Motor neuron (in vitro differentiated cells): ENCODE data around the gene OR52M1. TPM values are rescaled to one million over a fixed set of nuclear protein-coding genes. Genes with fewer than 3 reads are reported as not detected.
"Not testable (repeated sequence)": the region's sequence is repeated elsewhere in the genome, so short reads cannot be mapped to it uniquely, and the experiment has no call there.

Experiments
- ATAC-seq, 8 experiments: fragments of 200-7000 bp; cut with Tn5 transposase; replicated peaks in 6 of 8; 2 replicates each; pipeline ENCODE4 v1.8.0; 2021; ENCODE audit warnings: mild to moderate bottlenecking in 8 of 8, moderate library complexity in 8 of 8
- H3K27ac ChIP-seq, 2 donors: fragments of 250-450 bp; sonication (Bioruptor Pico); 2 replicates each; pipeline ENCODE4 v1.9.0; 2021; ENCODE audit warnings: antibody characterized with exemption in 2 of 2, mild to moderate bottlenecking in 2 of 2, moderate library complexity in 1 of 2
- H3K4me1 ChIP-seq, 2 donors: fragments of 250-450 bp; sonication (Bioruptor Pico); replicated peaks in 1 of 2; 2 replicates each; pipeline ENCODE4 v1.6.1; 2021; ENCODE audit warnings: antibody characterized with exemption in 2 of 2, mild to moderate bottlenecking in 2 of 2, moderate library complexity in 1 of 2
- H3K4me3 ChIP-seq, 5 donors: fragments of 250-450 bp; sonication (Bioruptor Pico); 2 replicates each; pipeline ENCODE4 v1.9.0; 2021; ENCODE audit warnings: antibody characterized with exemption in 5 of 5, mild to moderate bottlenecking in 5 of 5, moderate library complexity in 4 of 5
- WGBS, 10 experiments: fragments of 450-650 bp; shearing (Covaris generic); methylation state at CpG; one replicate each; pipeline ENCODE4 v1.0.0; 2022; 5-methylcytosine and 5-hydroxymethylcytosine counted together
- in situ Hi-C, 9 experiments: fragments of 400-800 bp; cut with MboI; loops; one replicate each; pipeline ENCODE4 v1.15.0; 2021; ENCODE audit warnings: low sequenced_read_pairs in 9 of 9, low pct_unique_long_range_greater_than_20kb in 2 of 9; ENCODE audit not compliant: unreplicated experiment in 9 of 9
- total RNA-seq, 8 experiments: library from RNA; unstranded; fragments of 300-600 nt; gene quantifications; 2 replicates each; pipeline versions ENCODE4 v1.2.3 to v1.2.4, GENCODE V29; 2022

The OR52M1 gene, protein sequence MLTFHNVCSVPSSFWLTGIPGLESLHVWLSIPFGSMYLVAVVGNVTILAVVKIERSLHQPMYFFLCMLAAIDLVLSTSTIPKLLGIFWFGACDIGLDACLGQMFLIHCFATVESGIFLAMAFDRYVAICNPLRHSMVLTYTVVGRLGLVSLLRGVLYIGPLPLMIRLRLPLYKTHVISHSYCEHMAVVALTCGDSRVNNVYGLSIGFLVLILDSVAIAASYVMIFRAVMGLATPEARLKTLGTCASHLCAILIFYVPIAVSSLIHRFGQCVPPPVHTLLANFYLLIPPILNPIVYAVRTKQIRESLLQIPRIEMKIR
- total RNA-seq = under 1 TPM in 3 of 8 experiments, not detected in 5; 0.36 to 0.66 (median 0.52) TPM

DNA sequence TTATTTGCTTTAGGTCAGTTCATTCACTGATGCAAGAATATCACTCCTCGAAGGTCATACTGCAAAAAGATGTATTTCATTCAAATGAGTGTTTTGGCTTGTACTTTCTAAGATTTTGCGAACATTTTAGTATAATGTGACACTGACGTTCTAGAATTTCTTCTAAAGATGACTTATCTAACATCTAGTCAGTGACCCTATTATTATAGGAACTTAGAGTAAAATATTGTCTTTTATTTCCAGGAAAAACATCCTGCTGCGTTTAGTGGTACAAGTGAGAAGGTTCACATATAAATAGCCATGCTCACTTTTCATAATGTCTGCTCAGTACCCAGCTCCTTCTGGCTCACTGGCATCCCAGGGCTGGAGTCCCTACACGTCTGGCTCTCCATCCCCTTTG is at the start of gene OR52M1:
TSS of gene OR52M1 (plus strand) at position 301 of the 400 bp plus-strand sequence. CDS start at position 301, 0 bp downstream.
- ATAC-seq = no peak
- H3K4me3 ChIP-seq = no peak within 1 kb of the TSS
- no peaks in the 10 kb centered on the region for H3K4me1 ChIP-seq
- WGBS, 10 experiments = 23 to 100% (median 80%) methylated on average over 1 to 5 of the region's 5 CpGs
- in situ Hi-C loops = loop anchor here in 3 of 9 experiments (25.0 kb wide), 1 partner anchor 358 kb away; no protein-coding TSS in a partner anchor
- H3K27ac ChIP-seq = no peak within 1 kb of the TSS

DNA sequence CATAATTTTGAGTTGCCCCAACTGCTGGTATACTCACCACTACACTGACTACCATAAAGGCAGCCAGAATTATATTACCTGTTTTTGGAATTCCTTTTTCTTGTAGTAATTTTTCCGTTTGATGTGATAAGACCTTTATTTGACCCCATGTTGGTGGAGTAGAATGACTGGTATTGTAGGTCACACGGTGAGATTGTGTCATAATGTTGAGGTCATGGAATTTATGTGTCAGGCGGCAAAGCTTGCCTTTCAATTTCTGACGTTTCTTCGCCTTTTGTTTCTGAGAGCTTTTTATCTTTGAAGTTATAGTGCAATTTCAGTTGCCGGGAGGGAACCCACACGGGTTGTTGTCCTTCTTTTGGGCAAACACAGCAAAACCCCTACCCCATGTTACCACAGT is 49.5 kb upstream of the OR52M1 start:
- ATAC-seq = peak in 1 of 8 experiments; percentile 16
- in situ Hi-C loops = no loop called here
- Histone ChIP-seq H3K4me1 (no peaks in the 10 kb centered on the region), H3K27ac (no peak overlapping the region), H3K4me3 (no peak overlapping the region)
- 27 to 71% (median 61%) methylated on average over 1 to 7 of the region's 7 CpGs for WGBS, 10 experiments

DNA sequence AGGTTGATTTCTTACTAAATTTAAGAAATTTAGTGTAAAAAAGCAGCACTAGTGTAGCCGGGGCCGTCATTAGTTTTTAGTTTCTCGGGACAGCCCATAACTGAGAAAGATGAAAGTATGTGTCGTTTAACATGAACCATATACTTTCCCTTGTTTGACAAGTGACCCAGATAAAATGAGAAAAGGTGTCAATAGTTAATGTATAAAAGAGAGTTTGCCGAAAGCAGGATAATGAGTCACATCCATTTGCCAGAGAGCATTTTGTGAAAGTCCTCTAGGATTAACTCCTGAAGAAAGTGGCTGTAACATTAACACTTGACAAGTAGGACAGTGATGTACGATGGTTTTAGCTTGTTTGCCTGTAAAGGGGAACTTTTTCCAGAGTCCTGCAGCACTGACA is 49.0 kb upstream of the OR52M1 start:
- Histone ChIP-seq H3K27ac (no peak overlapping the region), H3K4me1 (no peaks in the 10 kb centered on the region), H3K4me3 (no peak overlapping the region)
- no peak for ATAC-seq
- in situ Hi-C loops = no loop called here
- WGBS, 10 experiments = 31 to 76% (median 55%) methylated on average over 1 to 6 of the region's 6 CpGs; no CpG with 5 or more reads in 1 of the 10 experiments

DNA sequence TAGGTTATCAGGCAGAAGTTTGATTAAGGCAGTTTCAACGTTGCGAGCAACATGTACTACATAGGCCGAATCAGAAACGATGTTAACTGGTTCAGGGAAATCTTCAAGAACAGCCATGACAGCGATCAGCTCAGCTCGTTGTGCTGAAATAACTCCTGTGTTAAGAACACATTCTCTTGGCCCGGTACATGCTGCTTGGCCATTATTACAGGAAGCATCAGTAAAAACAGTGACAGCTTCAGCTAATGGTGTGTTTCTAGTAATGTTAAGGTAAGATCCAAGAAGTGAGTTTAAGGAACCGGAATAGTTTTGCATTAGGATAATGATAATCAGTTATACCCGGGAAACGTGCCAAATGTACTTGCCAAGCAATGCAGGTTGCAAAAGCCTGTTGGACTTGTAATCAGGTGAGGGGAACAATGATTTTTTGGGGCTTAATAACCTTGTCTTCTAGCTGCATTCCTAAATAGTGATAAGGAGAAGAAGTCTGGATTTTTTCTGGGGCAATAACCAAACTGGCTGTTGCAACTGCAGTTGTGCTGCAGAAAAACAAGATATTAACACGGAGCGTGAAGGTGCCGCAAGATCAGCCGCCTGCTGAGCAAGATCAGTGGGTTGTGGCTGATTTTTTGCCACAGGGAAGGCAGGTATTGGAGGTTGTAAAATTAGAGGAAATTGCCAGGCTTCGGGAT is 48.3 kb upstream of the OR52M1 start:
- ATAC-seq = peak in 1 of 8 experiments; percentile 10
- Histone ChIP-seq H3K4me1 (no peaks in the 10 kb centered on the region), H3K27ac (no peak overlapping the region), H3K4me3 (no peak overlapping the region)
- WGBS, 10 experiments = 20 to 100% (median 88%) methylated on average over 1 to 15 of the region's 15 CpGs
- in situ Hi-C loops = no loop called here

DNA sequence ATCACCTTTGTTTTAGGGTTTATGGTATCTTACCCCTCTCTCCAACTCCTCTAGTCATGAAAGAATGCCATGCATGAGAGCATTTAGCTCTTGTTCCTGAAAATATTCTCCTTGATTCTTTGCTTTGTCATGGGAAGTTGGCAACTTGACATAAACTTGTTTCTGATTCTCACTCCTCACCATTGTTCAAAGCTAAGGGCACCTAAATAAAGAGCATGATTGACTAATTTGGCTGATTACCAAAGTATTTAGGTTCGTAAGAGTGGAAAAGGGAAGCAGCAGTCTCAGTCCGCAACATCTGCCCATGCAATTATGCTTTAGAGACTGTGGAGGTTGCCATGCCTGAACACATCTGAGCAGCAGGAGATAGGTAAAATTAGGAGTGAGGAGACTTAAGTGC is 36.1 kb upstream of the OR52M1 start:
- Histone ChIP-seq H3K4me1 (no peaks in the 10 kb centered on the region), H3K4me3 (no peak overlapping the region), H3K27ac (no peak overlapping the region)
- in situ Hi-C loops = no loop called here
- 62 to 100% (median 75%) methylated on average over 1 to 2 of the region's 2 CpGs; no CpG with 5 or more reads in 4 of the 10 experiments for WGBS, 10 experiments
- ATAC-seq = no peak

DNA sequence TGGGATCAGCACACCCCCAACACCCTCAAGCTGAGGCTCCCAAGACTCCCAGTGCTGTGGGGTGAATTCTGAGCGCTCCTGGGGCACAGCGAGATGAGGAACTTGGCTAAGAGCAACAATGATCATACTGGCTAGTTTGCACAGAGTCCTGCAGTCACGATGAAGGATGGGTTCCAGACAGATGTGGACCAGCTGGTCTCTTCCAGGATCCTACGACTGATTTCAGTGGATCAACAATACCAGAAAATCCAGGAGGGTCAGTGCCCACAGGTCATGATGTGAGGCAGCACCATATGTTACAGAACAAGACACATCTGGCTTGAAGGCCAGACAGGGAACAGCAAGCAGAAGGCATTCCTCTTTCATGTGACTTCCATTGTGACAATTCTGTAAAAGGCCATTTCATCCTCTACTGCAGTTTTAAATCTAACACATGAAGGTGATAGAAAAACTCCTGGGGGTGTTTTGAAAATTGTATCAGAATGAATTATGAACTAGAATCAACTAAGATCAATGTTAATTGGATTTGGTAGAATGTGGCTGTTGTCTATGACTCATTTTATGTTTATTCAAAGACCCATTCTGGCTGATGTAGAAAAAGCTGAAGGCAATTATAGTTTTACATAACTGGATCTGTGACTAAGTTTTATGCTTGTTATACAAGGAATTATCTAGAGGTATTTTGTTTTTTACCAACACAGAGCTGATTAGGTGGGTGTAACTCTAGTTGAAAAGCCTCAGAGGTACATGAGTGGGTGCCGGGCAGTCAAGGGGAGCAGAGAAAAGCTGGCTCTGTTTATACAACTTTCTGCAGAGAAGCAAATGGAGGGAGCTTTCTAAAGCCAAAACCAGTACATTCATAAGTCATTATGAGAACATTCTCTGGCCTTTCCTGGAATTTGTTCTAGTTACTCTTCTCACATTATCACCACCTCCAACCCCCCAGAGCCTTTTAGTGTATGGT is 33.4 kb upstream of the OR52M1 start:
- H3K4me1 ChIP-seq = no peaks in the 10 kb centered on the region
- peak in 5 of 8 experiments; percentile 34 to 94 (median 77) for ATAC-seq
- H3K4me3 ChIP-seq = no peak overlapping the region
- WGBS, 10 experiments = 0 to 100% (median 70%) methylated on average over 1 to 5 of the region's 5 CpGs; no CpG with 5 or more reads in 3 of the 10 experiments
- in situ Hi-C loops = no loop called here
- H3K27ac ChIP-seq = no peak overlapping the region

DNA sequence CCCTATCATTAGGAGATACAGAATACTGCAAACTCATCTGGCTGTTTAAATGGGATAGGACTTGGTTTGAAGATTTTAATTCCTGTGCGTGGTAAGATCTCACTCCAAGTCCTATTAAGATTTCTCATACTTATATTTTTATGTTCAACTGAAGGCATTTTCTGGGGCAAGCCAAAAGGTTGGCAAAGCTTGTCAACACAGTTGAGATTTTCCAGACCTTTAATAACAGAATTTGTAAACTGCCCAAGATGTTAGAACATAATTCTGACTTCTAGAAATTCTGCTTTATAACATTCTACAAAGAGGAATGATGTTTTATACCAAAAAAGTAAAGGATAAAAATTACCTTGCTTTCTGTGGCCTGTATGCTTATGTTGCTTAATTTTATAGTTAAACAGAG is 30.8 kb upstream of the OR52M1 start:
- no peak for ATAC-seq
- H3K27ac ChIP-seq = no peak overlapping the region
- in situ Hi-C loops = no loop called here
- 30 to 86% (median 37%) methylated on average over 1 of the region's 1 CpG; no CpG with 5 or more reads in 4 of the 10 experiments for WGBS, 10 experiments
- H3K4me3 ChIP-seq = no peak overlapping the region
- H3K4me1 ChIP-seq = no peaks in the 10 kb centered on the region

DNA sequence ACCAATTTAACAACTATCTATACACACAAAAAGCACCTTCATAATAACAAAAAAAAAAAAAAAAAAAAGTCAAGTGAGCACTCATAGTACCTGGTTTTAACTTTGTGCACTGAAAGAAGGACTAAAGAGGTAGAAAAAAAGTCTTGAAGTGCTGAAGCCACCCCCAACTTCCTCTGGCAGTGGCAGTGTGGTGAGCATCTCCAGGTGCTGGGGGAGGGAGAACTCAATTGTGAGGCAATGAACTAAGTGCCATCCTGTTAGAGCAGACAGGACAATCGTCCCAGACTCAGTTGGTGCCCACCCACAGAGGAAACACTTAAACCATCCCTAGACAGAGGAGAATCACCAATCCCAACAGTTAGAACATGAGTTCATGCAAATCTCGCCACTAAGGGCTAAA is 22.7 kb upstream of the OR52M1 start:
- no peak overlapping the region for H3K27ac ChIP-seq
- in situ Hi-C loops = no loop called here
- ATAC-seq = no peak
- H3K4me1 ChIP-seq = no peaks in the 10 kb centered on the region
- H3K4me3 ChIP-seq = no peak overlapping the region
- WGBS, 10 experiments = 0 to 57% (median 0%) methylated on average over 1 to 2 of the region's 2 CpGs; no CpG with 5 or more reads in 5 of the 10 experiments

DNA sequence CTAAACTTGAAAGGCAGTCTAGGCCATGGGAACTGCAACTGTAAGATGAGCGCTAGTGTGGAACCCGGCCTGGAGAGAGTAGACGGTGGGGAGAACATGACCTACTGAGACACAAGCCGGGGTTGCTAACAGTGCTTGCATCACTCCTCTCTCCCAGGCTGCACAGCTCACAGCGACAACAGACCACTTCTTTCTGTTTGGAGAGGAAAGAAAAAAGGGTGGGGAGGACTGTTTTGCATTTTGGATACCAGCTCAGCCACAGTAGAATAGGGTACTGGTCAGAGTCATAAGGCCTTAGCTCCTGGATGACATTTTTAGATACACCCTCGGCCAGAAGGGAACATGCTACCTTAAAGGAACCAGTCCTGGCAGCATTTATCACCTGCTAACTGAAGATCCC is 22.2 kb upstream of the OR52M1 start:
- 20 to 83% (median 55%) methylated on average over 1 to 5 of the region's 6 CpGs; no CpG with 5 or more reads in 2 of the 10 experiments for WGBS, 10 experiments
- Histone ChIP-seq H3K27ac (no peak overlapping the region), H3K4me1 (no peaks in the 10 kb centered on the region), H3K4me3 (no peak overlapping the region)
- ATAC-seq = peak in 2 of 8 experiments; percentile 88 to 90
- in situ Hi-C loops = no loop called here

DNA sequence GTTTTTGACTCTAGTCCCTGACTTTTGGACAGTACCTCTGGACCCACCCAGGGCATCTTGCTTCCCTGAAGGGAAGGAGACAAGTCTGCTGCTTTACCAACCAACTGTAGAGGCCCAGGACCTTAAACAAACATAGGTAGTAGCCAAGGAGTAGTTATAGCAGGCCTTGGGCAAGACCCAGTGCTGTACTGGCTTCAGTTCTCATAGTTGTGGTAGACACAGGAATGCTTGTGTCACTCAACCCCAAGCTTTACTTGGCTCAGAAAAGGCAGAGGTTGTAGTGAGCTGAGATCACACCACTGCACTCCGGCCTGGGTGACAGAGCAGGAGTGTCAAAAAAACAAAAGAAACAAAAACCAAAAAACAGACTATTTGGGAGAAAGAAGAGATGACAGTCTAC is 21.3 kb upstream of the OR52M1 start:
- 20 to 78% (median 45%) methylated on average over 1 of the region's 1 CpG; no CpG with 5 or more reads in 4 of the 10 experiments for WGBS, 10 experiments
- H3K4me1 ChIP-seq = no peaks in the 10 kb centered on the region
- in situ Hi-C loops = no loop called here
- no peak overlapping the region for H3K27ac ChIP-seq
- ATAC-seq = peak in 1 of 8 experiments; percentile 24
- H3K4me3 ChIP-seq = no peak overlapping the region

DNA sequence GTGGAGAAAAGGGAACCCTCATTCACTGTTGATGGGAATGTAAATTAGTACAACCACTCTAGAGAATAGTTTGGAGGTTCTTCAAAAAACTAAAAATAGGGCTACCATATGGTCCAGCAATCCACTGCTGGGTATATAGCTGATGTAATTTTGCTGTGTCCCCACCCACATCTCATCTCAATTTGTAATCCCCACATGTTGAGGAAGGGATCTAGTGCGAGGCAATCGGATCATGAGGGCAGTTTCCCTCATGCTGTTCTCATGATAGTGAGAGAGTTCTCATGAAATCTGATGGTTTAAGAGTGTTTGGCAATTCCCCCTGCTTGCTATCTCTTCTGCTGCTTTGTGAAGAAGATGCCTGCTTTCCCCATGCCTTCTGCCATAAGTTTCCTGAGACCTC is 17.1 kb upstream of the OR52M1 start:
- WGBS, 10 experiments = 71 to 100% methylated on average over 2 of the region's 2 CpGs; no CpG with 5 or more reads in 8 of the 10 experiments
- H3K4me1 ChIP-seq = peaks cover 0 to 10% of the 10 kb centered on the region in 2 donors
- ATAC-seq = peak in 2 of 8 experiments; percentile 37 to 57
- in situ Hi-C loops = loop anchor here in 3 of 9 experiments (25.0 kb wide), 1 partner anchor 341 kb away; no protein-coding TSS in a partner anchor
- H3K27ac ChIP-seq = no peak overlapping the region
- H3K4me3 ChIP-seq = no peak overlapping the region

DNA sequence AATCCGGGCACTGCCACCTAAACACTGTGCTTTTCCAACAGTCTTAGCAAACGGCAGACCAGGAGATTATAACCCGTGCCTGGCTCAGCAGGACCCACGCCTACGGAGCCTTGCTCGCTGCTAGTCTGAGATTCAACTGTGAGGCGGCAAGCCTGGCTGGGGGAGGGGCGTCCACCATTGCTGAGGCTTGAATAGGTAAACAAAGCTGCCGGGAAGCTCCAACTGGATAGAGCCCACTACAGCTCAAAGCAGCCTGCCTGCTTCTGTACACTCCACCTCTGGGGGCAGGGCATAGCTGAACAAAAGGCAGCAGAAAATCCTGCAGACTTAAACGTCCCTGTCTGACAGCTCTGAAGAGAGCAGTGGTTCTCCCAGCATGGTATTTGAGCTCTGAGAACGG is 13.3 kb upstream of the OR52M1 start:
- in situ Hi-C loops = loop anchor here in 3 of 9 experiments (25.0 kb wide), 1 partner anchor 344 kb away; no protein-coding TSS in a partner anchor
- H3K4me3 ChIP-seq = not testable (repeated sequence)
- 21 to 100% (median 83%) methylated on average over 1 to 6 of the region's 11 CpGs; no CpG with 5 or more reads in 5 of the 10 experiments for WGBS, 10 experiments
- Histone ChIP-seq H3K27ac (peak overlapping the region in 1 of 2 donors; percentile 38), H3K4me1 (peaks cover 0 to 10% of the 10 kb centered on the region in 2 donors)
- ATAC-seq = peak in 5 of 8 experiments; percentile 45 to 99 (median 98)
